ENCODE results near the gene RUNX2. TPM values are rescaled to one million over a fixed set of nuclear protein-coding genes. Genes with fewer than 3 reads are reported as not detected.

The RUNX2 gene
- polyA plus RNA-seq, 3 donors: 0.13 to 0.34 (median 0.31) TPM

GRCh38 chr6:45527210-45527609 is 199.1 kb downstream of the RUNX2 start:
- no peak overlapping the region for H3K27ac ChIP-seq (ENCODE audit: low read depth, low read length)
- 86 to 94% (median 90%) methylated on average over 1 of the region's 1 CpG for WGBS, 3 donors

- WGBS, 3 donors: 88 to 91% (median 89%) methylated on average over 2 of the region's 2 CpGs
- H3K27ac ChIP-seq (ENCODE audit: low read depth, low read length): no peak overlapping the region
Observed at GRCh38 chr6:45531999-45532595, 204.0 kb downstream of the RUNX2 start.

- no peak overlapping the region for H3K27ac ChIP-seq (ENCODE audit: low read depth, low read length)
- WGBS, 3 donors: 34 to 41% (median 38%) methylated on average over 6 of the region's 6 CpGs
Observed at GRCh38 chr6:45532721-45533210, 204.6 kb downstream of the RUNX2 start.

GRCh38 chr6:45533386-45533785 is 205.3 kb downstream of the RUNX2 start:
- WGBS, 3 donors: 29 to 45% (median 31%) methylated on average over 4 of the region's 4 CpGs
- H3K27ac ChIP-seq (ENCODE audit: low read depth, low read length): no peak overlapping the region

- WGBS, 3 donors: 36 to 61% (median 58%) methylated on average over 4 of the region's 4 CpGs
- H3K27ac ChIP-seq (ENCODE audit: low read depth, low read length): no peak overlapping the region
Observed at GRCh38 chr6:45535933-45536332, 207.8 kb downstream of the RUNX2 start.

- 87 to 95% (median 88%) methylated on average over 6 of the region's 6 CpGs for WGBS, 3 donors
- no peak overlapping the region for H3K27ac ChIP-seq (ENCODE audit: low read depth, low read length)
Observed at GRCh38 chr6:45537539-45537938, 209.4 kb downstream of the RUNX2 start.

GRCh38 chr6:45538641-45539547 is 210.8 kb downstream of the RUNX2 start:
- 59 to 65% (median 60%) methylated on average over 8 of the region's 8 CpGs for WGBS, 3 donors
- H3K27ac ChIP-seq (ENCODE audit: low read depth, low read length): no peak overlapping the region

GRCh38 chr6:45540375-45540920 is 212.3 kb downstream of the RUNX2 start:
- H3K27ac ChIP-seq (ENCODE audit: low read depth, low read length): no peak overlapping the region
- 79 to 88% (median 83%) methylated on average over 6 of the region's 6 CpGs for WGBS, 3 donors

GRCh38 chr6:45541934-45542333 is 213.8 kb downstream of the RUNX2 start:
- 81 to 86% (median 86%) methylated on average over 3 of the region's 3 CpGs for WGBS, 3 donors
- H3K27ac ChIP-seq (ENCODE audit: low read depth, low read length): no peak overlapping the region

- 79 to 94% (median 90%) methylated on average over 5 of the region's 5 CpGs for WGBS, 3 donors
- no peak overlapping the region for H3K27ac ChIP-seq (ENCODE audit: low read depth, low read length)
Observed at GRCh38 chr6:45543298-45544235, 215.4 kb downstream of the RUNX2 start.

GRCh38 chr6:45545416-45545815 is 217.3 kb downstream of the RUNX2 start:
- H3K27ac ChIP-seq (ENCODE audit: low read depth, low read length): no peak overlapping the region

GRCh38 chr6:45548657-45549515 is 220.8 kb downstream of the RUNX2 start:
- no peak overlapping the region for H3K27ac ChIP-seq (ENCODE audit: low read depth, low read length)
- WGBS, 3 donors: 84 to 90% (median 89%) methylated on average over 7 of the region's 7 CpGs

More at GRCh38 chr6:45545416-45545815, 217.3 kb downstream of the RUNX2 start:
- 93 to 99% (median 96%) methylated on average over 2 of the region's 2 CpGs for WGBS, 3 donors

- WGBS, 3 donors: 72 to 82% (median 77%) methylated on average over 6 of the region's 6 CpGs
- H3K27ac ChIP-seq (ENCODE audit: low read depth, low read length): no peak overlapping the region
Observed at GRCh38 chr6:45552536-45552935, 224.4 kb downstream of the RUNX2 start.

- H3K27ac ChIP-seq (ENCODE audit: low read depth, low read length): no peak overlapping the region
- 80 to 97% (median 82%) methylated on average over 4 of the region's 4 CpGs for WGBS, 3 donors
Observed at GRCh38 chr6:45553730-45554344, 225.7 kb downstream of the RUNX2 start.

- WGBS, 3 donors: 8 to 31% (median 15%) methylated on average over 1 of the region's 1 CpG
- no peak overlapping the region for H3K27ac ChIP-seq (ENCODE audit: low read depth, low read length)
Observed at GRCh38 chr6:45554591-45554990, 226.5 kb downstream of the RUNX2 start.

GRCh38 chr6:45555981-45556771 is 228.0 kb downstream of the RUNX2 start:
- 38 to 55% (median 45%) methylated on average over 14 of the region's 14 CpGs for WGBS, 3 donors
- no peak overlapping the region for H3K27ac ChIP-seq (ENCODE audit: low read depth, low read length)

Data from adipose tissue (tissue), 3 donors.